NCI-H1105 treated with DMSO at 0.1 percent for 48 hours (cell line): ENCODE results near the gene SHB.
"Not testable (repeated sequence)": the region's sequence is repeated elsewhere in the genome, so short reads cannot be mapped to it uniquely, and the experiment has no call there.

Experiments
- DNase-seq: peaks from one replicate; lab custom pipeline; 2025; lab: John Stamatoyannopoulos, UW

Gene SHB

DNA sequence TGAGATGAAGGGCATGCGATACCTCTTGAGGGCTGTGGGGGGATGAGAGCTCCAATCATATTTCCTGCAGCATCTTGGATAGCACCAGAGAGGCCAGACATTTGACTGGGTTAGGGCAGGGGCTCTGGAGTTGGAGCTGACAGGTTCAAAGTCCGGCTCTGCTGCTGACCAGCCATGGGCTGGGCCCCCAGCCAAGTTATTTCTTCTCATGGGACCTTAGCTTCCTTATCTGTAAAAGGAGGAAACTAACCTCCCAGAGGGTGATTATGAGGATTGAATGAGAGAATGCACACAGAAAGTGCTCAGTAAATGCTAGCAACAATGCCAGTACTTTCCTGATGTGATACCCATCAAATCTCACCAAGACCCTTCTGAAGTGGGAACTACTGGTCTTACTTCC, 99.9 kb downstream of the SHB start:
- no peak for DNase-seq

- DNase-seq, result no peak
Measured at GRCh38 chr9:37968228-37968701, 100.8 kb downstream of the SHB start.

GRCh38 chr9:37967761-37968080, 101.3 kb downstream of the SHB start:
- no peak for DNase-seq

DNA sequence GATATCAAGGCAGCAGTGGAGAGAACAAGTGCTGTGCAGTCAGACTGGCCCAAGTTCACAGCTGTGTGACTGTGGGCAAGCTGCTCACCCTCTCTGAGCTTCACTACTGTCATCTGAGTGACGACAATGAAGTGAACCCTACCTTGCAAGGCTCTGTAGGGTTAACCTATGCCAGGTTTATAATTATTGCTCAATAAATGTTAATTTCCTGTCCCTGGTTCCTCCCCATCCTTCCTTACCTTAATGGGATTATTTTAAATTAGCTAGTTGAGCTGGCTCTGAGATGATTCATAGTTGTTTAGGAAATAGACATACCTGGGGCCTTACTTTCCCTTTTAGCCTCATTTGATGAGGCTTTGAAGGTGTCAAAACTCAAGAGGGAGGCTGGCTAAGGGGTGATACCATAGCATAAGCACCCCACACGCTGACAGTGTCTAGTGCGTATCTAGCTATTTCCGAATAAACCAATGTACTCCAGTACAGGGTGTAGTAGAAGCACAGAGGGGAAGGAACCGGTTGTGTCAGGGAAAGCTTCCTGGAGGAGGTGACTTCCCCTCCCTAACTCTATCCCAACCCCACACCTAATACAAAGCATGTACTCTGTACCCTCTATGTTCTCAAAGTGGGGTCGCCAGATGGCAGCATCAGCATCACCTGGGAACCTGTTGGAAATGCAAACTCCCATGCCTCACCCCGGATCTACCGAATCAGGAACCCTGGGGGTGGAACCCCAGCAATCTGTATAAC, 101.8 kb downstream of the SHB start:
- no peak for DNase-seq

DNA sequence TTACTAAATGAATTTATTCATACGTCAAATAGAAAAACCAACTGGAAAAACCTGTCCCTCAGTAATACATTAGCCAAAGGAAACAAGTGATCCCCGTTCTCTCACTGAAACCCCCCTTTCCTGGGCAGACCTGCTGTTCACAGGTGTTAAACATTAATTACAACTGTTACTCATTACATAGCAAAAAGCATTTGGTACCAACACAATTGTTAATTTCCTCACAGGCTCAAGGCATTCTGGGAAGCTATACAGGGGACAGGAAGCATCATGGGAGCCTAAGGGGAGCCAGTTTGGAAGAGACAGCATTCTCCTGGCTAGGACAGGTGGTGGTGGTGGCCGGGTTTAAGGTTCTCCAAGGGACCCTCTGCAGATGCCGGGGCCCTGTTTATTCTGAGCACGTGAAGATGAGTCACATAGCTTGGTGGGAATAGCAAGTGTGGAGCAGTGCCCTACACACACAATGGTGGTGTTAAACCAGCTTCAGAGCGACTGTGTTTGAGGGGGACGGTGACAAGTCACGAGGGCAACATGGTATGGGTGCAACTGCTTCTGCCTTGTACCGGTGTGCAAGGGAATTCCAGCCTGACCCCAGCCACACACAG, 102.5 kb downstream of the SHB start:
- DNase-seq, result no peak

DNA sequence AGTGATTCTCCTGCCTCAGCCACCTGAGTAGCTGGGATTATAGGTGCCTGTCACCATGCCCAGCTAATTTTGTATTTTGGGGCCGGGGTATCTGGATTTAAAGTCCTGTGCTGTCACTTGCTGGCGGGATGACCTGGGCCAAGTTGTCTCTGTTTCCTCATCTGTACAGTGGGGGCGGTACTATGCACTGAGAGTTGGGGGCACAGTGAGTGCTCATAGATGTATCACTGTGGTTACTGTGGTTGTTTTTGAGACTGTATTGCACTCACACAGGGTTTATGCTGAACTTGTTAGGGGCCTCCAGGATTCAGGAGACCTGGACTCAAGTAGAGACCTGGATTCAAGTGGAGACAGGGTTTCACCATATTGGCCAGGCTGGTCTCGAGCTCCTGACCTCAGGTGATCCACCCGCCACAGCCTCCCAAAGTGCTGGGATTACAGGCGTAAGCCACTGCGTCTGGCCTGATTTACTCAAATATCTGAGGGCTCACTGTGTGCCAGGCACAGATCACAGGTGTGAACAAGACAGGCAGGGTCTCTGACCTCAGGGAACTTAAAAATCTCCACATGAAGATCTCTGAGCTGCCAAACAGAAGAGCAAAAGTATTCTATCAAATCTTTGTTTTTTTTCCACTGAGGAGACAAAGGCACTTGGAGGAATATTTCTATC, 103.2 kb downstream of the SHB start:
- not testable (repeated sequence) for DNase-seq

GRCh38 chr9:37965116-37965515, 103.9 kb downstream of the SHB start:
- no peak for DNase-seq

DNA sequence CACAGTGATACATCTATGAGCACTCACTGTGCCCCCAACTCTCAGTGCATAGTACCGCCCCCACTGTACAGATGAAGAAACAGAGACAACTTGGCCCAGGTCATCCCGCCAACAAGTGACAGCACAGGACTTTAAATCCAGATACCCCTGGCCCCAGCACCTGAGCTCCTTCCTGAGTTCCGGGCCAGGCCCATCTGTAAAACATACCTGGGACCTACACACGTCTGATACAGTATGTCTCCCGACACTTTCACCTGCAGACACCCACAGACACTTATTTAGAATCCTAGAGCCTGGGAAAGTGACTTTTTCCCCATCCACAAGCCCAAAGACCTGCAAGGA, 104.3 kb downstream of the SHB start:
- DNase-seq, result no peak

DNA sequence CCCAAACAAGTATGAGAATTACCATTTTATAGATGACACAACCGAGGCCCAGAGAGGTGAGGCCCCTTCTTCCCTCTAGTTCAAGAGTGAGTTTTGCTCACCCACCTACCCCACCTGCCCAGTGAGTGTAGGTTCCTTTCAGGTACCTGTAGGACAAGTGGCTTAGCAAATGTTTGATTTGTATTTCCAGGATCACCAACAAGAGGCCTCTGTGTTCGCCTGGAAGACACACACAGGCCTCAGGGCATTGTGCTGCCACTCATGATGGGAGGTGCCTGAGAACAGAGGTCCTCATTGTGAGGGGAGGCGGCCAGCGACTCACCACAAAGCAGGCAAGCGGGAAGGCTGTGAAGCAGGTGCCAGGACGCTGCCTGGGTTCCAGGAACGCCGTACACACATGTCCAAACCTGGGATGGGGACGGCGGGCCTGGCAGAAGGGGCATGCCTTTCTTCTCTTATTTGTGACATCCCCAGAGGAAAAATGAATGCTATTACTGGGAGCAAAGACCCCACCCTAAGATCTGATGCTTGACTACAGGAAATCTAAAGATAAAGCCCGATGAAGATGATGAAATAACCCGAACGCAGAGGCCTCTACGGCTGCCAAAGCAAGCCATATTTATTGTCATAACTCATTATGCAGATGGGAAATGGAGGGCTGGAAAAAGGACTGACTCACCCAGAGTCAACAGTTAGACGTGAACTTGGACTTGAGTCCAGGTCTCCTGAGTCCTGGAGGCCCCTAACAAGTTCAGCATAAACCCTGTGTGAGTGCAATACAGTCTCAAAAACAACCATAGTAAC, 104.9 kb downstream of the SHB start:
- peak; percentile 14 for DNase-seq

- no peak for DNase-seq
Measured at GRCh38 chr9:37961351-37961750, 107.7 kb downstream of the SHB start.

- DNase-seq, result no peak
Measured at GRCh38 chr9:37960631-37961030, 108.4 kb downstream of the SHB start.

DNA sequence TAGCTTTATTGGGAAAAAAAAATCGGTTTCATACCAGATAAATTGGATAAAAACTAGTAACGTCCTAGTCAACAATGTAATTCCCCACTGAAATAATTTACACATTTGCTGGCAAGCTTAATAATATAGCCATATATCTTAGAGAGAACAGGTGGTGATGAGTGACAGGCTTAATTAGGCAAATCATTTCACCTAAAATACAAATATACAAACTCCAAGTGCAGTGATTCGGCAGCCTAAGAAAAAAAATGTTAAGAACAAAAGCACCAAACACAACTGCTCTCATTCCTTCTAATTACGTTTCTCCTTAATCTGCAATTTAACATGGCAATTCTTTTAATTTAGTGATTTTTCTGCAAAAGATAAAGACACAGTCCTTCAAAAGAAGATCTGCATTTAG, 109.1 kb downstream of the SHB start:
- DNase-seq, result no peak

DNA sequence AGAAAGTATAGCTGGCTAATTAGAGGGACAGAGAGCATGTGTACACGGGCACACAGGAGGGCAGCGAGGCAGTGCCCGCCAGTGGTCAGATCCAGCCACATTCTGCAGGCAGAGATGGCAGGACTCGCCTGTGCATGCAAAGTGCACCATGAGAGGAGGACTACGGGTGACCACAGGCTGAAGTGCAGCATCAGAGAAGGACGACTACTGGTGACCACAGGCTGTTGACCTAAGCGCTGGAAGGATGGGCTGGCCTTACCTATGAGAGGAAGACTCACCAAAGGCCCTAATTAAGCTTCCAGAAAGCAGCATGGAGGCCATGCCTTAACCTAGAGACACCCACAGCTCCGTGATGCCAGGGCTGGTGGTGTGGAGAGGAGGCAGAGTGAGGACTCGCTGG, 110.9 kb downstream of the SHB start:
- DNase-seq, result no peak

- DNase-seq, result no peak
Measured at GRCh38 chr9:37957664-37957953, 111.4 kb downstream of the SHB start.

- no peak for DNase-seq
Measured at GRCh38 chr9:37956904-37957663, 111.9 kb downstream of the SHB start.

DNA sequence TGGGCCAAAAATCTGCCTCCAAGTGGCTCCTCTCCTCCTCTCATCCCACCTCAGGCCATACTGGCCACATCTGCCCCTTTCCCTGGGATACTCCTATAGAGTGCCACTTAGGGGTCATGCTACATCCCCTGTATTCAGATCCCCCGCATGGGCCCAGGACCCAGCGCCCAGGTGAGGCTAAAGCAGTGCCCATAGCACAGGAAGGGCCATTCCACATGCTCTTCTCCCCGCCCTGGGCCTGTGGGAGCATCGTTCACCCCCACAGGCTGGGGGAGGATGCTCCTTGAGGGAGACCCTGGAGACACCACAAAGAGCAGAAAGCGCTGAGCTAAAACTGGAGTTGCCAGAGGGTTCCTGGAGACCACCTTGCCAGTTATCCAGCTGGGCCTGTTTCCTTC, 112.6 kb downstream of the SHB start:
- no peak for DNase-seq

DNA sequence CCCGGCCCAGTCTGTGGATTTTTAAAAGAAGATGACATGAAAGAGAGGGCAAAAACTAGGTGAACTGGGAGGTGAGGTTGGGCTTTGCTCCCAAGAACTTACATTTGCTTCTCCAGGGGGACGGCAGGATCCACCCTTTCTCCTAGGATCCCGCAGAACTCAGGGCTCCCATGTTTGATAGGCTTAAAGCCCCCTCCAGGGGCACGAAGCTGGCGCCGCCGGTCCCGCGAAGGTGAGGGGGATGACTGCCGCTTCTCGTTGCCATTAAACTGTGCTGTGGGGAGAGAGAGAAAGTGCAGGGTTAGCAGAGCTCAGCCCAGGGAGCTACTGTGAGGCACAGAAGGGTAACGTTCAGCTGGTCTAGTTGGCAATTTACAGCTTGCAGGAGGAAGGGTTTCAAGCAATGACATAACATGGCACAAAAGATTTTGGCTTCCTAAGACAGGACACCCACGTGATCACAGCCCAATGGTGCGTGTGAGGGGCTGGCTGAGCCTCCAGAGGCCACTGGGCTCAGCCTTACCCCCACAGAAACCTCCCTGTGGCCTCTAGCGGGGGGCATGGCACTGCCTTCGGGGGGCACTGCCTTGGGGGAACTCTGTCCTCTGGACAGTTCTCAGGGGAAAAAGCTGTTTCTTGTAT, 113.1 kb downstream of the SHB start:
- no peak for DNase-seq

DNA sequence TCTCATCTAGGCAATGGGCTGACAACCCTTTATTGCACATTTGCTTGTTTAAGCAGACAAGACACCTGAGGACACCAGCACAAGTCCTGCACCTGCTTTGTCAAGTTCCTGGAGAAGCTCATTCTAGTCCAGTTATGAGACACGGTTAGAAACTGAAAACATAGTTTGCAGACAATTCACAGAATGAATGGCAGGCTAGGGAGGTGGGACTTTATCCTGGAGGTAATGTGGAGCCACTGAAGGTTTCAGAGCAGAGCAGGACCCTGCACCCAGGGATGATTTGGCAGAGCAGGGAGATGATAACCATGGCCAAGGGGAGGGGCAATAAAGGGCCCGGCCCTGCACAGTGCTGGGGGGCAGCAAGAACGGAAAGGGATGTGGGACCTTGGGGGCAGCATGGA, 114.4 kb downstream of the SHB start:
- DNase-seq, result no peak

DNA sequence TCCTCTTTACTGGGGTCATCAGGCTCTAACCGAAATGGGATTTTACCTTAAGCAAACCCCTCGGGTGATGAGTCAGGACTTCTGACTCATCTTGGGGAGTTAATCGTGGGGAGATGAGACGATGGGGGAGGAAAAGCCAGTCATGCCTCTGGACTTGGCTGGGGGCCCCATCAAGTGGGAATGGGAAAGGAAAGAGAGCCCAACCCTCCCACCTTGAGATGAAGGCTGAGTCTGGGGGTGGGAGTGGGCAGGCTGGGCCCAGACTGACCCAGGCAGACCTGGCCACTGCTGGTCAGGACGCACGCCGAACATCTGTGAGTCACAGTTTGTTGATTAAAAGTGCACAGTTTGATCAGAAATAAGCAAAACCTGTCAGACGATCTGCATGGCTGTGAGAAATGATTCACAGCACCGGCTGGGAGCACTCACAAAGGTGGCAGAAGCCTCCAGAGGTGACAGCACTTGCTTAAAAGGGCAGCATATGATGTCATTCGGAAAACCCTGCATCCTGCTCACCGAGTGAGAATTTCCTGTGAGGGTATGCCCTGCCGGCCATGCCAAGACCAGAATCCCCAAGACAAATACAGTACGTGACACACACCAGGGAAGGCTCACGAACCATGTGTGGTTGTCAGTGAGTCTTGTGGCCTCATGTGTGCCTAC, 115.1 kb downstream of the SHB start:
- no peak for DNase-seq

DNA sequence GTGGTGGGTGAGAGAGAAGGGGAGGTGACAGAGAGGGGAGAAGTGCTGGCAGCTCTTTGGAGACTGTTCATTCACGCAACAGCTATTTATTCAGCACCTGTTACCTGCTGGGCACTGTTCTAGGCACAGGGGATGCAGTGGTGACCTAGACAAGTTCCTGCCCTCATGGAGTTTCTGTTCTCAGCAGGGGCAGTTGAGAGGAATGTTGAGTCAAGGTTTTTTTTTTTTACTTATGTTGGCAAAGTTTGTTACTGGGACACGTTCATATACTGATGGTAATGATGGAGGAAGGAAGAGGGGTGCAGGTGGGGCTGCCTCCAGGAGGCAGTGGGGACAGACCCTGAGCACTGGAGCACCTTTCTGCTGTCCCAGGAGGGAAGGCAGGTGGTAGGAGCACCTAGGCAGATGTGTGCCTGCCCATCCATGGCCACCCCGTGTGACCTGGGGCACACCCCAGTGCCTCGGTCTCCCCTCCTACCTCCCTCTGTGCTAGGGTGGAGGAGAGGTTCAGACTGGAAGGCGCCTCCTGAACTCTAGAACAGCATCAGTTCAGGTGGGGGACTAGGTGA, 115.7 kb downstream of the SHB start:
- DNase-seq, result no peak

GRCh38 chr9:37952731-37953130, 116.3 kb downstream of the SHB start:
- no peak for DNase-seq
